SK-N-SH (cell line): ENCODE results near the gene CPT1C. TPM values are rescaled to one million over a fixed set of nuclear protein-coding genes. Genes with fewer than 3 reads are reported as not detected.

ENCODE experiments used
- CTCF ChIA-PET: fragments of 300-600, 350-600 bp; formaldehyde crosslinking; extraction: SDS; loops from one replicate; lab custom pipeline; 2021; lab: Yijun Ruan, JAX
- POLR2A ChIA-PET: fragments of 350-600 bp; sonication (Branson Sonifier 250); formaldehyde crosslinking; extraction: SDS; loops from one replicate; lab custom pipeline; 2020; ENCODE audit warnings: antibody characterized with exemption, inconsistent platforms; lab: Yijun Ruan, JAX
- DNase-seq: peaks from one replicate; pipeline ENCODE4 v3.0.0; 2012
- H2AFZ ChIP-seq: fragments of 200-600 bp; sonication (generic); 2 replicates; pipeline ENCODE4 v1.8.1; 2016; ENCODE audit warnings: antibody characterized with exemption, mild to moderate bottlenecking, low read depth
- H3F3A ChIP-seq: fragments of 200-600 bp; sonication (generic); replicated peaks from 2 replicates; pipeline ENCODE3; 2016; ENCODE audit warnings: antibody characterized with exemption, mild to moderate bottlenecking; ENCODE audit not compliant: insufficient read depth
- H3K27ac ChIP-seq, 2 experiments: fragments of 200-500 bp in 1 of 2; fragments of 200-600 bp in 1 of 2; sonication (Bioruptor generic) in 1 of 2; sonication (generic), shearing (Covaris generic) in 1 of 2; 2 replicates each; pipeline versions ENCODE4 v1.5.1 to v1.6.1; 2014 to 2016; ENCODE audit warnings: low read depth in 2 of 2, inconsistent platforms in 1 of 2, low read length in 1 of 2, mild to moderate bottlenecking in 1 of 2, mixed read lengths in 1 of 2
- H3K27me3 ChIP-seq: fragments of 200-600 bp; sonication (generic), shearing (Covaris generic); 2 replicates; pipeline ENCODE4 v1.6.1; 2016; ENCODE audit warnings: mixed run types; ENCODE audit not compliant: insufficient read depth
- H3K36me3 ChIP-seq, 2 experiments: fragments of 200-500 bp in 1 of 2; fragments of 200-600 bp in 1 of 2; sonication (Bioruptor generic) in 1 of 2; sonication (generic) in 1 of 2; replicated peaks in 1 of 2; 2 replicates each; pipeline versions ENCODE3 to v1.5.1; 2014 to 2016; ENCODE audit warnings: low read length in 1 of 2, mild to moderate bottlenecking in 1 of 2; ENCODE audit not compliant: insufficient read depth in 2 of 2, control insufficient read depth in 1 of 2
- H3K4me1 ChIP-seq, 2 experiments: fragments of 200-500 bp in 1 of 2; fragments of 200-600 bp in 1 of 2; sonication (Bioruptor generic) in 1 of 2; sonication (generic), shearing (Covaris generic) in 1 of 2; 2 replicates each; pipeline versions ENCODE4 v1.5.1 to v1.6.1; 2014 to 2016; ENCODE audit warnings: low read depth in 1 of 2, low read length in 1 of 2, mixed run types in 1 of 2; ENCODE audit not compliant: insufficient read depth in 2 of 2, control insufficient read depth in 1 of 2
- H3K4me2 ChIP-seq: fragments of 200-600 bp; sonication (generic), shearing (Covaris generic); 2 replicates; pipeline ENCODE4 v1.6.1; 2017; ENCODE audit warnings: mixed run types
- H3K4me3 ChIP-seq, 2 experiments: fragments of 200-500 bp in 1 of 2; fragments of 200-600 bp in 1 of 2; sonication (Bioruptor generic) in 1 of 2; sonication (generic), shearing (Covaris generic) in 1 of 2; 2 replicates each; pipeline versions ENCODE4 v1.5.1 to v1.8.1; 2014 to 2016; ENCODE audit warnings: low read depth in 2 of 2, inconsistent platforms in 1 of 2, low read length in 1 of 2, mild to moderate bottlenecking in 1 of 2, mixed read lengths in 1 of 2, moderate library complexity in 1 of 2
- H3K79me2 ChIP-seq: fragments of 200-600 bp; sonication (generic); 2 replicates; pipeline ENCODE4 v1.8.1; 2017; ENCODE audit warnings: mild to moderate bottlenecking; ENCODE audit not compliant: insufficient read depth
- H3K9ac ChIP-seq: fragments of 200-600 bp; sonication (generic); 2 replicates; pipeline ENCODE4 v1.6.1; 2017; ENCODE audit warnings: mixed run types
- H3K9me2 ChIP-seq: fragments of 200-600 bp; sonication (generic); 2 replicates; pipeline ENCODE4 v1.6.1; 2017; ENCODE audit warnings: mixed run types
- H3K9me3 ChIP-seq: fragments of 200-600 bp; sonication (generic); 2 replicates; pipeline ENCODE4 v1.6.1; 2017; ENCODE audit warnings: mixed run types, mild to moderate bottlenecking, moderate library complexity
- H4K20me1 ChIP-seq: fragments of 200-600 bp; sonication (generic); 2 replicates; pipeline ENCODE4 v1.6.1; 2017; ENCODE audit warnings: mild to moderate bottlenecking, mixed run types; ENCODE audit not compliant: insufficient read depth
- ELF1 ChIP-seq: IDR thresholded peaks from 2 replicates; pipeline ENCODE4 v1.4.0; 2012
- EP300 ChIP-seq, 2 experiments: IDR thresholded peaks; 2 replicates each; pipeline versions ENCODE4 v1.4.0 to v1.6.1; 2012; ENCODE audit warnings: borderline replicate concordance in 1 of 2, low read depth in 1 of 2, low read length in 1 of 2
- EZH2phosphoT487 ChIP-seq: fragments of 200-600 bp; sonication (generic); IDR thresholded peaks from 2 replicates; pipeline ENCODE4 v1.6.1; 2017; ENCODE audit warnings: low read depth, mixed run types, mild to moderate bottlenecking, antibody characterized with exemption, moderate library complexity, borderline replicate concordance
- FOXJ3 ChIP-seq: sonication (generic); formaldehyde crosslinking; IDR thresholded peaks from 2 replicates; pipeline ENCODE4 v1.5.1; 2020; ENCODE audit warnings: mild to moderate bottlenecking, missing genetic modification reagents
- MEF2A ChIP-seq: IDR thresholded peaks from 2 replicates; pipeline ENCODE4 v1.4.0; 2012; ENCODE audit warnings: low read depth, borderline replicate concordance
- MXI1 ChIP-seq: IDR thresholded peaks from 2 replicates; pipeline ENCODE4 v1.6.1; 2012; ENCODE audit warnings: mild to moderate bottlenecking, low read depth, low read length, improper control_type of control experiment
- NFIC ChIP-seq: IDR thresholded peaks from 2 replicates; pipeline ENCODE4 v1.4.0; 2012; ENCODE audit warnings: borderline replicate concordance
- POLR2AphosphoS5 ChIP-seq: IDR thresholded peaks from 2 replicates; pipeline ENCODE4 v1.6.1; 2012; ENCODE audit warnings: low read depth, low read length
- SMC3 ChIP-seq: IDR thresholded peaks from 2 replicates; pipeline ENCODE4 v1.6.1; 2012; ENCODE audit warnings: low read depth, low read length, improper control_type of control experiment
- TCF12 ChIP-seq: IDR thresholded peaks from 2 replicates; pipeline ENCODE4 v1.4.0; 2012
- WGBS: methylation state at CpG from one replicate; pipeline ENCODE4 v1.1.6; 2017; ENCODE audit warnings: low lambda C conversion rate; 5-methylcytosine and 5-hydroxymethylcytosine counted together
- polyA plus RNA-seq, 3 experiments: library from polyadenylated mRNA; depleted of rRNA; stranded (reverse); fragments of >200 nt; gene quantifications; 2 replicates each; pipeline ENCODE4 v1.2.3, GENCODE V29; 2012
- TF ChIP-seq, protein P1 (sequence below): IDR thresholded peaks from 2 replicates; pipeline ENCODE4 v1.6.1; 2012; ENCODE audit warnings: mild to moderate bottlenecking, low read depth, low read length, moderate library complexity
- TF ChIP-seq, protein P2 (sequence below): fragments of 150-350 bp; IDR thresholded peaks from 2 replicates; pipeline ENCODE4 v1.6.1; 2016; ENCODE audit warnings: mild to moderate bottlenecking, low read depth, low read length
- TF ChIP-seq, protein P3 (sequence below): IDR thresholded peaks from 2 replicates; pipeline ENCODE4 v1.4.0; 2012; ENCODE audit warnings: low read depth, borderline replicate concordance
- TF ChIP-seq, protein P4 (sequence below): IDR thresholded peaks from 2 replicates; pipeline ENCODE4 v1.4.0; 2012; ENCODE audit warnings: low read depth
- TF ChIP-seq, protein P5 (sequence below): IDR thresholded peaks from 2 replicates; pipeline ENCODE4; 2012
- TF ChIP-seq, protein P6 (sequence below): IDR thresholded peaks from 2 replicates; pipeline ENCODE4 v1.4.0; 2012; ENCODE audit warnings: low read depth, borderline replicate concordance

Gene CPT1C
- polyA plus RNA-seq, 1 of the 3 experiments (the other 2 are of a cell fraction) = 139 TPM

DNA sequence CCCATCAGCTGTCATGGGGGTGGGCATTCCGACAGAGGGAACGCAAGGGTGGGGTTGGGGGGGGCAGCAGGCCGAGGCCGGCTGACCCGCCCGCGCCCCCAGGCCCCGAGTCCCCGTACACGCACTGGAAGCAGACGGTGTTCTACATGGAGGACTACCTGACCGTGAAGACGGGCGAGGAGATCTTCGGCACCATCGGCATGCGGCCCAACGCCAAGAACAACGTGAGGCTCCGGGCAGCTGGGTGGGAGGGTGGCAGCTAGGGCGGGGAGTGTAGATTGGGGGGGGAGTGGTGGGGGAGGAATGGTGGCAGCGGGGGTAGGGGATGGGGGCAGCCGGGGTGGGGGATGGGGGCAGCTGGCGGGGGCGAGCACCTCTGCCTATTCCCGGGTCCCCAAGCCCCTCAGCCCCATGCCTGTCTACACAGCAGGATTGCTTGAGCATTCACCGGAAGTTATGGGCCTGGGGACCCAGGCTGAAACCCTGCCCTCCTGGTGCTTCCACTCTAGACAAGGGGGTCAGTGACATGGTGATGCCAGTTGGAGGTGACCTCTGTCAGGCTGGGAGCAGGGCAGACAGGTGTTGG is 4.3 kb upstream of the CPT1C start (continued):
- TF ChIP-seq, protein P1, sequence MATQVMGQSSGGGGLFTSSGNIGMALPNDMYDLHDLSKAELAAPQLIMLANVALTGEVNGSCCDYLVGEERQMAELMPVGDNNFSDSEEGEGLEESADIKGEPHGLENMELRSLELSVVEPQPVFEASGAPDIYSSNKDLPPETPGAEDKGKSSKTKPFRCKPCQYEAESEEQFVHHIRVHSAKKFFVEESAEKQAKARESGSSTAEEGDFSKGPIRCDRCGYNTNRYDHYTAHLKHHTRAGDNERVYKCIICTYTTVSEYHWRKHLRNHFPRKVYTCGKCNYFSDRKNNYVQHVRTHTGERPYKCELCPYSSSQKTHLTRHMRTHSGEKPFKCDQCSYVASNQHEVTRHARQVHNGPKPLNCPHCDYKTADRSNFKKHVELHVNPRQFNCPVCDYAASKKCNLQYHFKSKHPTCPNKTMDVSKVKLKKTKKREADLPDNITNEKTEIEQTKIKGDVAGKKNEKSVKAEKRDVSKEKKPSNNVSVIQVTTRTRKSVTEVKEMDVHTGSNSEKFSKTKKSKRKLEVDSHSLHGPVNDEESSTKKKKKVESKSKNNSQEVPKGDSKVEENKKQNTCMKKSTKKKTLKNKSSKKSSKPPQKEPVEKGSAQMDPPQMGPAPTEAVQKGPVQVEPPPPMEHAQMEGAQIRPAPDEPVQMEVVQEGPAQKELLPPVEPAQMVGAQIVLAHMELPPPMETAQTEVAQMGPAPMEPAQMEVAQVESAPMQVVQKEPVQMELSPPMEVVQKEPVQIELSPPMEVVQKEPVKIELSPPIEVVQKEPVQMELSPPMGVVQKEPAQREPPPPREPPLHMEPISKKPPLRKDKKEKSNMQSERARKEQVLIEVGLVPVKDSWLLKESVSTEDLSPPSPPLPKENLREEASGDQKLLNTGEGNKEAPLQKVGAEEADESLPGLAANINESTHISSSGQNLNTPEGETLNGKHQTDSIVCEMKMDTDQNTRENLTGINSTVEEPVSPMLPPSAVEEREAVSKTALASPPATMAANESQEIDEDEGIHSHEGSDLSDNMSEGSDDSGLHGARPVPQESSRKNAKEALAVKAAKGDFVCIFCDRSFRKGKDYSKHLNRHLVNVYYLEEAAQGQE = no peak
- TF ChIP-seq POLR2AphosphoS5 (no peak), NFIC (no peak)
- TF ChIP-seq, protein P2, sequence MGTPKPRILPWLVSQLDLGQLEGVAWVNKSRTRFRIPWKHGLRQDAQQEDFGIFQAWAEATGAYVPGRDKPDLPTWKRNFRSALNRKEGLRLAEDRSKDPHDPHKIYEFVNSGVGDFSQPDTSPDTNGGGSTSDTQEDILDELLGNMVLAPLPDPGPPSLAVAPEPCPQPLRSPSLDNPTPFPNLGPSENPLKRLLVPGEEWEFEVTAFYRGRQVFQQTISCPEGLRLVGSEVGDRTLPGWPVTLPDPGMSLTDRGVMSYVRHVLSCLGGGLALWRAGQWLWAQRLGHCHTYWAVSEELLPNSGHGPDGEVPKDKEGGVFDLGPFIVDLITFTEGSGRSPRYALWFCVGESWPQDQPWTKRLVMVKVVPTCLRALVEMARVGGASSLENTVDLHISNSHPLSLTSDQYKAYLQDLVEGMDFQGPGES = no peak
- TF ChIP-seq, protein P3, sequence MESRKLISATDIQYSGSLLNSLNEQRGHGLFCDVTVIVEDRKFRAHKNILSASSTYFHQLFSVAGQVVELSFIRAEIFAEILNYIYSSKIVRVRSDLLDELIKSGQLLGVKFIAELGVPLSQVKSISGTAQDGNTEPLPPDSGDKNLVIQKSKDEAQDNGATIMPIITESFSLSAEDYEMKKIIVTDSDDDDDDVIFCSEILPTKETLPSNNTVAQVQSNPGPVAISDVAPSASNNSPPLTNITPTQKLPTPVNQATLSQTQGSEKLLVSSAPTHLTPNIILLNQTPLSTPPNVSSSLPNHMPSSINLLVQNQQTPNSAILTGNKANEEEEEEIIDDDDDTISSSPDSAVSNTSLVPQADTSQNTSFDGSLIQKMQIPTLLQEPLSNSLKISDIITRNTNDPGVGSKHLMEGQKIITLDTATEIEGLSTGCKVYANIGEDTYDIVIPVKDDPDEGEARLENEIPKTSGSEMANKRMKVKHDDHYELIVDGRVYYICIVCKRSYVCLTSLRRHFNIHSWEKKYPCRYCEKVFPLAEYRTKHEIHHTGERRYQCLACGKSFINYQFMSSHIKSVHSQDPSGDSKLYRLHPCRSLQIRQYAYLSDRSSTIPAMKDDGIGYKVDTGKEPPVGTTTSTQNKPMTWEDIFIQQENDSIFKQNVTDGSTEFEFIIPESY = no peak

DNA sequence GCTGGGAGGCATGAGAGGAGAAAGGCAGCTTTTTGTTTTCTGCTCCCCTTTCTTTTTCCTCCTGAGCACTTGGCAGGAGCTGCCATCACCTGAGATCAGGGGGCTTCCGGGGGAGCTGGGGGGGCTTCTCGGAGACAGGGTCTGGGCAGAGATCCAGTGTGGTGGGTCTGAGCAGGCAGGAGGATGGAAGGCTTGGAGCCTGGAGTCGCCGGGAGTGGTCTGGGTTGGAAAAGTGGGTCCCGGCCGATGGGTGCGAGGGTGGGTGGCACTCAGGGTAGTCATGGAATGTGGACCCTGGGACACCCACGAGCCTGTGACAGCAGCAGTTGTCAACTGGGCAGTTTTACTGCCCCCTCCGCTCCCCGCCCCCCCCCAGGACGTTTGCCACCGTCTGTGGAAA is 3.8 kb upstream of the CPT1C start:
- Histone ChIP-seq H3K4me3 (no peak overlapping the region), H3K4me2 (no peak overlapping the region), H3K27me3 (no peaks in the 10 kb centered on the region)
- CTCF ChIA-PET = interaction anchor here (1.0 to 8.0 kb wide), 2 partner anchors 9 to 117 kb away, joined by 3 to 75 read pairs; partner anchors contain the start of gene PRMT1
- no peak for DNase-seq
- TF ChIP-seq EP300 (IDR thresholded peaks at IDR 0.05; ENCODE audit: borderline replicate concordance in 1 of 2, low read depth in 1 of 2, low read length in 1 of 2) (no peak), ELF1 (no peak), TCF12 (no peak), SMC3 (no peak), MXI1 (no peak), MEF2A (no peak), POLR2AphosphoS5 (no peak), FOXJ3 (no peak), EZH2phosphoT487 (no peak)
- TF ChIP-seq, protein P4, sequence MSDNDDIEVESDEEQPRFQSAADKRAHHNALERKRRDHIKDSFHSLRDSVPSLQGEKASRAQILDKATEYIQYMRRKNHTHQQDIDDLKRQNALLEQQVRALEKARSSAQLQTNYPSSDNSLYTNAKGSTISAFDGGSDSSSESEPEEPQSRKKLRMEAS = no peak
- TF ChIP-seq, protein P5, sequence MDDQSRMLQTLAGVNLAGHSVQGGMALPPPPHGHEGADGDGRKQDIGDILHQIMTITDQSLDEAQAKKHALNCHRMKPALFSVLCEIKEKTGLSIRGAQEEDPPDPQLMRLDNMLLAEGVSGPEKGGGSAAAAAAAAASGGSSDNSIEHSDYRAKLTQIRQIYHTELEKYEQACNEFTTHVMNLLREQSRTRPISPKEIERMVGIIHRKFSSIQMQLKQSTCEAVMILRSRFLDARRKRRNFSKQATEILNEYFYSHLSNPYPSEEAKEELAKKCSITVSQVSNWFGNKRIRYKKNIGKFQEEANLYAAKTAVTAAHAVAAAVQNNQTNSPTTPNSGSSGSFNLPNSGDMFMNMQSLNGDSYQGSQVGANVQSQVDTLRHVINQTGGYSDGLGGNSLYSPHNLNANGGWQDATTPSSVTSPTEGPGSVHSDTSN = no peak
- TF ChIP-seq, protein P3 = no peak
- TF ChIP-seq, protein P6, sequence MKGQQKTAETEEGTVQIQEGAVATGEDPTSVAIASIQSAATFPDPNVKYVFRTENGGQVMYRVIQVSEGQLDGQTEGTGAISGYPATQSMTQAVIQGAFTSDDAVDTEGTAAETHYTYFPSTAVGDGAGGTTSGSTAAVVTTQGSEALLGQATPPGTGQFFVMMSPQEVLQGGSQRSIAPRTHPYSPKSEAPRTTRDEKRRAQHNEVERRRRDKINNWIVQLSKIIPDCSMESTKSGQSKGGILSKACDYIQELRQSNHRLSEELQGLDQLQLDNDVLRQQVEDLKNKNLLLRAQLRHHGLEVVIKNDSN = no peak
- TF ChIP-seq, all 33 proteins: peak for 0
- WGBS = 98% methylated on average over 8 of the region's 12 CpGs
- Histone ChIP-seq H3K9me3 (no peaks in the 10 kb centered on the region), H3K9me2 (no peaks in the 10 kb centered on the region), H3F3A (peaks cover 15% of the 10 kb centered on the region), H3K79me2 (peaks cover 21% of the 10 kb centered on the region), H3K27ac (no peak overlapping the region), H3K36me3 (peaks cover 23 to 49% of the 10 kb centered on the region in 2 experiments), H4K20me1 (peaks cover 17% of the 10 kb centered on the region), H3K9ac (no peak overlapping the region), H2AFZ (no peak overlapping the region), H3K4me1 (peaks cover 6 to 18% of the 10 kb centered on the region in 2 experiments; a peak in 2 of 4 replicates)
- POLR2A ChIA-PET = interaction anchor here (1.5 kb wide), 1 partner anchor 164 kb away, joined by 4 read pairs; the partner anchor contains the start of gene PTOV1
